HepG2 (cell line): ENCODE results near the gene RPL41. TPM values are rescaled to one million over a fixed set of nuclear protein-coding genes. Genes with fewer than 3 reads are reported as not detected.

ENCODE experiments used
- ATAC-seq: fragments of 200-7000 bp; cut with Tn5 transposase; 3 replicates; pipeline ENCODE4 v1.9.1; 2020; ENCODE audit warnings: mild to moderate bottlenecking, moderate library complexity
- BruUV-seq: library from RNA; stranded (reverse); fragments of 400-500 nt; replicated peaks from 2 replicates; lab custom pipeline; 2021; lab: Mats Ljungman, UMichigan
- CTCF ChIA-PET: fragments of 300-600 bp; formaldehyde crosslinking; extraction: SDS; loops from one replicate; lab custom pipeline; 2021; ENCODE audit warnings: low total read pairs, inconsistent platforms, low intra/inter-chr PET ratio; lab: Yijun Ruan, JAX
- POLR2A ChIA-PET: fragments of 350-600 bp; sonication (Branson Sonifier 250); formaldehyde crosslinking; loops from one replicate; lab custom pipeline; 2020; ENCODE audit warnings: antibody characterized with exemption, inconsistent platforms; lab: Yijun Ruan, JAX
- DNase-seq: peaks from one replicate; pipeline ENCODE4 v3.0.0-alpha.2; 2015; ENCODE audit warnings: low spot score
- FAIRE-seq: peaks from 3 replicates; lab custom pipeline; 2011; peaks lifted over from hg19 to GRCh38; lab: Jason Lieb, UNC
- H2AFZ ChIP-seq: one replicate; pipeline ENCODE4 v1.6.1; 2011; ENCODE audit warnings: low read length, inconsistent platforms
- H3K27ac ChIP-seq: fragments of 300-600 bp; 3 replicates; pipeline ENCODE4 v1.8.0; 2011; ENCODE audit warnings: mixed run types, mild to moderate bottlenecking, mixed read lengths, low read length, inconsistent platforms; ENCODE audit not compliant: insufficient read depth; ENCODE audit errors: extremely low read length
- H3K27me3 ChIP-seq, 2 experiments: fragments of 200-600 bp in 1 of 2; 2 replicates in 1 of 2; 3 replicates in 1 of 2; pipeline versions ENCODE4 v1.6.0 to v1.8.0; 2011; ENCODE audit warnings: low read length in 2 of 2, mild to moderate bottlenecking in 2 of 2, moderate library complexity in 2 of 2, inconsistent platforms in 1 of 2; ENCODE audit not compliant: insufficient read depth in 2 of 2, control insufficient read depth in 1 of 2
- H3K36me3 ChIP-seq, 2 experiments: fragments of 200-600 bp in 1 of 2; replicated peaks in 1 of 2; 2 replicates in 1 of 2; 3 replicates in 1 of 2; pipeline versions ENCODE4 v1.5.1 to v1.8.0; 2011; ENCODE audit warnings: low read length in 2 of 2, inconsistent platforms in 1 of 2; ENCODE audit not compliant: insufficient read depth in 2 of 2, control insufficient read depth in 1 of 2
- H3K4me1 ChIP-seq: 2 replicates; pipeline ENCODE4 v1.5.1; 2012; ENCODE audit warnings: low read length, inconsistent platforms; ENCODE audit not compliant: insufficient read depth
- H3K4me2 ChIP-seq: 2 replicates; pipeline ENCODE4 v1.6.0; 2011; ENCODE audit warnings: low read depth, low read length, inconsistent platforms
- H3K4me3 ChIP-seq, 3 experiments: fragments of 200-600 bp in 1 of 3; sonication (generic), shearing (Covaris generic) in 1 of 3; replicated peaks in 1 of 3; 2 replicates each; pipeline ENCODE4 v1.5.1; 2011 to 2016; ENCODE audit warnings: low read length in 3 of 3, inconsistent platforms in 2 of 3, low read depth in 2 of 3, mild to moderate bottlenecking in 2 of 3, control low read depth in 1 of 3, mixed read lengths in 1 of 3; ENCODE audit not compliant: insufficient read depth in 1 of 3
- H3K79me2 ChIP-seq: one replicate; pipeline ENCODE4 v1.6.1; 2011; ENCODE audit warnings: low read length, inconsistent platforms; ENCODE audit not compliant: insufficient read depth
- H3K9ac ChIP-seq: 2 replicates; pipeline ENCODE4 v1.6.0; 2011; ENCODE audit warnings: mild to moderate bottlenecking, low read depth, low read length, inconsistent platforms; ENCODE audit not compliant: insufficient read depth
- H3K9me3 ChIP-seq: 2 replicates; pipeline ENCODE4 v1.5.1; 2012; ENCODE audit warnings: mild to moderate bottlenecking, low read length
- H4K20me1 ChIP-seq: 2 replicates; pipeline ENCODE4 v1.6.0; 2011; ENCODE audit warnings: inconsistent platforms, mild to moderate bottlenecking, low read length, moderate library complexity; ENCODE audit not compliant: insufficient read depth
- FOXK1 ChIP-seq: sonication (generic); formaldehyde crosslinking; IDR thresholded peaks from 2 replicates; pipeline ENCODE4 v1.4.0; 2020; ENCODE audit warnings: low read depth, missing genetic modification reagents, borderline replicate concordance
- HOXA9 ChIP-seq: sonication (generic); formaldehyde crosslinking; IDR thresholded peaks from 2 replicates; pipeline ENCODE4 v1.8.1; 2022; ENCODE audit warnings: missing genetic modification reagents, mild to moderate bottlenecking, moderate library complexity, borderline replicate concordance
- LCORL ChIP-seq, 2 experiments: fragments of 450-650 bp in 1 of 2; sonication (generic) in 1 of 2; formaldehyde crosslinking in 1 of 2; IDR thresholded peaks; 2 replicates each; pipeline versions ENCODE4 v1.5.0 to v1.6.1; 2017 to 2020; ENCODE audit warnings: antibody characterized with exemption in 1 of 2, missing genetic modification reagents in 1 of 2
- NCOA1 ChIP-seq: sonication (generic); formaldehyde crosslinking; IDR thresholded peaks from 2 replicates; pipeline ENCODE4 v1.9.0; 2021; ENCODE audit warnings: missing genetic modification reagents
- PAX8 ChIP-seq: sonication (generic); formaldehyde crosslinking; IDR thresholded peaks from 2 replicates; pipeline ENCODE4 v1.8.0; 2022; ENCODE audit warnings: mild to moderate bottlenecking, missing genetic modification reagents, borderline replicate concordance
- PRMT3 ChIP-seq: sonication (generic); formaldehyde crosslinking; IDR thresholded peaks from 2 replicates; pipeline ENCODE4 v1.8.1; 2022; ENCODE audit warnings: low read depth, mild to moderate bottlenecking, moderate library complexity, missing genetic modification reagents, borderline replicate concordance
- TOE1 ChIP-seq: sonication (generic); formaldehyde crosslinking; IDR thresholded peaks from 2 replicates; pipeline ENCODE4 v1.4.0; 2020; ENCODE audit warnings: mild to moderate bottlenecking, missing genetic modification reagents
- ZFP41 ChIP-seq: sonication (generic); formaldehyde crosslinking; IDR thresholded peaks from 2 replicates; pipeline ENCODE4 v1.4.0; 2020; ENCODE audit warnings: mild to moderate bottlenecking, missing genetic modification reagents, borderline replicate concordance
- ZNF136 ChIP-seq: sonication (generic); formaldehyde crosslinking; IDR thresholded peaks from 2 replicates; pipeline ENCODE4 v1.8.1; 2022; ENCODE audit warnings: low read depth, mild to moderate bottlenecking, moderate library complexity, missing genetic modification reagents
- ZNF230 ChIP-seq: sonication (generic); formaldehyde crosslinking; IDR thresholded peaks from 2 replicates; pipeline ENCODE4 v1.4.0; 2020; ENCODE audit warnings: mild to moderate bottlenecking, missing genetic modification reagents
- ZNF510 ChIP-seq: sonication (generic); formaldehyde crosslinking; IDR thresholded peaks from 2 replicates; pipeline ENCODE4 v1.4.0; 2020; ENCODE audit warnings: low read depth, mild to moderate bottlenecking, missing genetic modification reagents
- ZNF768 ChIP-seq: sonication (generic); formaldehyde crosslinking; IDR thresholded peaks from 2 replicates; pipeline ENCODE4 v1.4.0; 2020; ENCODE audit warnings: missing genetic modification reagents
- ZZZ3 ChIP-seq: sonication (generic); formaldehyde crosslinking; IDR thresholded peaks from 2 replicates; pipeline ENCODE4 v1.4.0; 2020; ENCODE audit warnings: missing genetic modification reagents, mild to moderate bottlenecking, borderline replicate concordance
- WGBS: methylation state at CpG from one replicate; pipeline ENCODE4 v1.1.6; 2017; ENCODE audit warnings: low lambda C conversion rate; 5-methylcytosine and 5-hydroxymethylcytosine counted together
- in situ Hi-C: cut with HindIII; loops from 2 replicates; pipeline ENCODE4 v1.10.0; 2017; ENCODE audit warnings: low pct_unique_long_range_greater_than_20kb; ENCODE audit not compliant: extremely low pct_ligation_motif_present
- intact Hi-C: fragments of 100-400 bp; cut with micrococcal nuclease; formaldehyde crosslinking; loops from one replicate; pipeline ENCODE4 v1.10.0; 2022; ENCODE audit not compliant: unreplicated experiment
- polyA plus RNA-seq, 8 experiments: library from polyadenylated mRNA; depleted of rRNA in 3 of 8; stranded (reverse) in 7 of 8; unstranded in 1 of 8; fragments of >200 nt; fragmentation: Illumina TruSeq in 4 of 8; extraction: Trizol in 4 of 8; gene quantifications; 2 replicates each; pipeline versions ENCODE4 v1.2.1 to v1.2.3, GENCODE V29; 2011 to 2016; ENCODE audit warnings: low read depth in 4 of 8, missing spikeins in 1 of 8, mixed read lengths in 1 of 8; ENCODE audit not compliant: insufficient read depth in 1 of 8
- total RNA-seq, 5 experiments: library from RNA; depleted of rRNA; stranded (reverse); fragments of >200 nt; fragmentation: Illumina TruSeq; extraction: Trizol; gene quantifications; 2 replicates each; pipeline ENCODE4 v1.2.3, GENCODE V29; 2016; ENCODE audit warnings: low read depth in 1 of 5
- TF ChIP-seq, protein P1 (sequence below): sonication (generic); formaldehyde crosslinking; IDR thresholded peaks from 2 replicates; pipeline ENCODE4 v1.4.0; 2020; ENCODE audit warnings: missing genetic modification reagents

Gene RPL41
- total and polyA plus RNA-seq, 2 of the 13 experiments (the other 11 are each of a cell fraction or from before 2014, with no cell fraction given) = 4,012 to 7,670 TPM

DNA sequence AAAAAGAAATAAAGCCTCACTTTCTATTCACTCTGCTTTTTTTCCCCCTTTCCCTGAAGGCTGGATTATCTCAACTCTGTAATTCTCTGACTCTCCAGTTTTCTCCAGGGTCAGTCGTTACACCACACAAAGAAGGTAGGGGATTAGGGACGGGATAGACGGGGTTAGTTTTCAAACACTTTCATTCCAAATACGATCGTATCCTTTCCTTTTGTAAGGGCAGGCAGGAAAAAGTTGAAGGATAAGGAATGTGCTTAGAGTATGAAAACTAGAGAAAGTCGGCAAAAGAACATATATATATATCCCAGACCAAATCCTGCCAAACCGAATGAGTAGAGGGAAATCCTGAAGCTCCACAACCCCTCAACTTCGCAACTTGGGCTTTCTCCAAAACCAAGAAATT, 11.1 kb downstream of the RPL41 start:
- H4K20me1 ChIP-seq = no peaks in the 10 kb centered on the region
- FAIRE-seq = no peak
- H3K36me3 ChIP-seq = peaks cover 10 to 23% of the 10 kb centered on the region in 2 experiments
- peaks cover 17% of the 10 kb centered on the region for H3K79me2 ChIP-seq
- peak overlapping the region; percentile 52 to 89 (median 61) for H3K4me3 ChIP-seq
- BruUV-seq = no TSS peak
- ChIA-PET CTCF (interaction anchor here (1.2 to 4.2 kb wide), 2 partner anchors 62 to 95 kb away, joined by 3 to 24 read pairs; partner anchors contain the start of gene SMARCC2), POLR2A (interaction anchor here (0.5 to 3.8 kb wide), 31 partner anchors 9 to 624 kb away, joined by 3 to 58 read pairs (median 5); partner anchors contain the start of genes CNPY2, COQ10A, ERBB3 and MYL6)
- H3K4me1 ChIP-seq = peaks cover 67% of the 10 kb centered on the region
- no peak for DNase-seq
- H2AFZ ChIP-seq = peak overlapping the region; percentile 31
- H3K27ac ChIP-seq = peak overlapping the region; percentile 65
- no peaks in the 10 kb centered on the region for H3K9me3 ChIP-seq
- no peak for ATAC-seq
- intact Hi-C loops = loop anchor here (2.0 kb wide), 2 partner anchors 31 to 61 kb away; partner anchors contain the start of genes MYL6 and SMARCC2
- H3K9ac ChIP-seq = peak overlapping the region; percentile 78
- 3% methylated on average over 8 of the region's 8 CpGs for WGBS
- no peaks in the 10 kb centered on the region for H3K27me3 ChIP-seq
- in situ Hi-C loops = loop anchor here (5.0 kb wide), 1 partner anchor 60 kb away; the partner anchor contains the start of gene SMARCC2
- H3K4me2 ChIP-seq = peak overlapping the region; percentile 87
- no peak for TF ChIP-seq LCORL (IDR thresholded peaks at IDR 0.05)
- 0 out of 2 replicates have a peak, but pooled peaks have one; percentile 14 for TF ChIP-seq LCORL (CRISPR knock-in tag; IDR thresholded peaks at IDR 0.05)
- TF ChIP-seq NCOA1 = no peak
- no peak for TF ChIP-seq HOXA9 (CRISPR knock-in tag)
- TF ChIP-seq, protein P1, sequence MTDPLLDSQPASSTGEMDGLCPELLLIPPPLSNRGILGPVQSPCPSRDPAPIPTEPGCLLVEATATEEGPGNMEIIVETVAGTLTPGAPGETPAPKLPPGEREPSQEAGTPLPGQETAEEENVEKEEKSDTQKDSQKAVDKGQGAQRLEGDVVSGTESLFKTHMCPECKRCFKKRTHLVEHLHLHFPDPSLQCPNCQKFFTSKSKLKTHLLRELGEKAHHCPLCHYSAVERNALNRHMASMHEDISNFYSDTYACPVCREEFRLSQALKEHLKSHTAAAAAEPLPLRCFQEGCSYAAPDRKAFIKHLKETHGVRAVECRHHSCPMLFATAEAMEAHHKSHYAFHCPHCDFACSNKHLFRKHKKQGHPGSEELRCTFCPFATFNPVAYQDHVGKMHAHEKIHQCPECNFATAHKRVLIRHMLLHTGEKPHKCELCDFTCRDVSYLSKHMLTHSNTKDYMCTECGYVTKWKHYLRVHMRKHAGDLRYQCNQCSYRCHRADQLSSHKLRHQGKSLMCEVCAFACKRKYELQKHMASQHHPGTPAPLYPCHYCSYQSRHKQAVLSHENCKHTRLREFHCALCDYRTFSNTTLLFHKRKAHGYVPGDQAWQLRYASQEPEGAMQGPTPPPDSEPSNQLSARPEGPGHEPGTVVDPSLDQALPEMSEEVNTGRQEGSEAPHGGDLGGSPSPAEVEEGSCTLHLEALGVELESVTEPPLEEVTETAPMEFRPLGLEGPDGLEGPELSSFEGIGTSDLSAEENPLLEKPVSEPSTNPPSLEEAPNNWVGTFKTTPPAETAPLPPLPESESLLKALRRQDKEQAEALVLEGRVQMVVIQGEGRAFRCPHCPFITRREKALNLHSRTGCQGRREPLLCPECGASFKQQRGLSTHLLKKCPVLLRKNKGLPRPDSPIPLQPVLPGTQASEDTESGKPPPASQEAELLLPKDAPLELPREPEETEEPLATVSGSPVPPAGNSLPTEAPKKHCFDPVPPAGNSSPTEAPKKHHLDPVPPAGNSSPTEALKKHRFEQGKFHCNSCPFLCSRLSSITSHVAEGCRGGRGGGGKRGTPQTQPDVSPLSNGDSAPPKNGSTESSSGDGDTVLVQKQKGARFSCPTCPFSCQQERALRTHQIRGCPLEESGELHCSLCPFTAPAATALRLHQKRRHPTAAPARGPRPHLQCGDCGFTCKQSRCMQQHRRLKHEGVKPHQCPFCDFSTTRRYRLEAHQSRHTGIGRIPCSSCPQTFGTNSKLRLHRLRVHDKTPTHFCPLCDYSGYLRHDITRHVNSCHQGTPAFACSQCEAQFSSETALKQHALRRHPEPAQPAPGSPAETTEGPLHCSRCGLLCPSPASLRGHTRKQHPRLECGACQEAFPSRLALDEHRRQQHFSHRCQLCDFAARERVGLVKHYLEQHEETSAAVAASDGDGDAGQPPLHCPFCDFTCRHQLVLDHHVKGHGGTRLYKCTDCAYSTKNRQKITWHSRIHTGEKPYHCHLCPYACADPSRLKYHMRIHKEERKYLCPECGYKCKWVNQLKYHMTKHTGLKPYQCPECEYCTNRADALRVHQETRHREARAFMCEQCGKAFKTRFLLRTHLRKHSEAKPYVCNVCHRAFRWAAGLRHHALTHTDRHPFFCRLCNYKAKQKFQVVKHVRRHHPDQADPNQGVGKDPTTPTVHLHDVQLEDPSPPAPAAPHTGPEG = no peak
- TF ChIP-seq ZNF510 (CRISPR knock-in tag) = no peak
- no peak for TF ChIP-seq PRMT3 (CRISPR knock-in tag)
- no peak for TF ChIP-seq PAX8
- TF ChIP-seq ZNF768 (CRISPR knock-in tag) = no peak
- 0 out of 2 replicates have a peak, but pooled peaks have one; percentile 4 for TF ChIP-seq ZNF136
- TF ChIP-seq ZZZ3 = no peak
- no peak for TF ChIP-seq TOE1
- no peak for TF ChIP-seq ZNF230 (CRISPR knock-in tag)
- TF ChIP-seq FOXK1 (CRISPR knock-in tag) = no peak
- TF ChIP-seq ZFP41 = no peak
